ENCODE measurements around the gene GTF2A2.
"Not testable (repeated sequence)": the region's sequence is repeated elsewhere in the genome, so short reads cannot be mapped to it uniquely, and the experiment has no call there.

The GTF2A2 gene, protein sequence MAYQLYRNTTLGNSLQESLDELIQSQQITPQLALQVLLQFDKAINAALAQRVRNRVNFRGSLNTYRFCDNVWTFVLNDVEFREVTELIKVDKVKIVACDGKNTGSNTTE

DNA sequence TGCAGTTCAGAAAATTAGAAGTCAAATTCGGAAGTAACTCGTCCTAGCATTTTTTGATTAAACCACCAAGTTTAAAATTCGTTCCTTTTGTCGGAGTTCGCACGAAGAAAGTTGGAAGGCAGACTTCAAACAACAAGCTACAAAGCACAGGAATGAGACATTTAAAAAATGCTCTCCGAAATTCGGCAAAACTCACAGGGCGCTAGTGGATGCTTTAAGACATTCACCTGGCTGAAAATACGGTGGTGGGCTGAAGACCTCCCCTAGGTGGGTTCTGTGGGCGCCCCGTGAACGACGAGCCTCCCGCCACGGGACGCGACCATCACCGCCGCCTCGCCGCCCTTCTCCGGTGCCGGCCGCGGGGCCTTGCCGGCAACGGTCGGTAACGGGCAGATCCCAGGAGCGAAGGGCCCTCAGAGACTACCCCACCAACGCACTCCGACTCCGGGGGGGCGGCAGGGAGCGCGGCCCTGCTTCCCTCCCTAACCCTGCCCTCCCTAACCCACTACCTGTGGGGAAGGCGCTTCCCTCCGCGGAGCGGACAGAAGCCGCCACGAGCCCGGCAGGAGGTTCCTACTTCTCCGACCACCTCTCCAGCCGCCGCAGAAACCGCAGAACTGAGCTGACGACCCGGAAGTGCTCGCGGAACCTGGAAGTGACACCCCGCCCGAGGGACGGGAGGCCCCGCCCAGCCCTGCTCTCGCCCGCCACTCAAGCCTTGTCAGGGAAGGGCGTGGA is at the start of gene GTF2A2:
GTF2A2 (minus strand) TSS at position 619 of the 738 bp plus-strand sequence. CDS start 5,238 bp downstream, outside the sequence.
- no peak for FAIRE-seq

DNA sequence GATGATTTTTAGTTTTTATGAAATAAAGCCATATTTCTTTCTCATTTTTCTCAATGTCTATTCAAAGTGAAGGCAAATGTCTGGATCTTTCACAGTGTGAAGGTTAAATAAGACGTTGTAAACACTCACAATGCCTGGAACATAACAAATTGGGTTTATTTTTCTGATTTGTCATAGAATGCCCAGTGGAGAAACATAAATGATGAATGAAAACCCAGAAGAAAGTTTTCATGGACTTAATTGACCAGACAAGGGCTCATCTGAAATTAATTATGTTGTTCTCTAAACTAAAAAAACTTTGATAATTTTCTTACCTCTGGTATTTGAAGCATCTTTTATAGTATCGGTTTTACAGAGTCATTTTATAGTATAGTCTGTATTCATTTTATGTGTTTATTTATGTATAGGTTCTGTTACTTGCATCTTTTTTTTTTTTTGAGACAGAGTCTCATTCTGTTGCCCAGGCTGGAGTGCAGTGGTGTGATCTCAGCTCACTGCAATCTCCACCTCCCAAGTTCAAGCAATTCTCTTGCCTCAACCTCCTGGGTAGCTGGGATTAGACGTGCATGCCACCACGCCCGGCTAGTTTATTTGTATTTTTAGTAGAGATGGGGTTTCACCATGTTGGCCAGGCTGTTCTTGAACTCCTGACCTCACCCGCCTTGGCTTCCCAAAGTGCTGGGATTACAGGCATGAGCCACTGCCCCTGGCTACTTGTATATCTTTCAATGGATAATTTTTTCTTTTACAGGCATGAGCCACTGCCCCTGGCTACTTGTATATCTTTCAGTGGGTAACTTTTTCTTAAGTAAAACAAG is 46.9 kb upstream of the GTF2A2 start:
- FAIRE-seq: peak; percentile 85

DNA sequence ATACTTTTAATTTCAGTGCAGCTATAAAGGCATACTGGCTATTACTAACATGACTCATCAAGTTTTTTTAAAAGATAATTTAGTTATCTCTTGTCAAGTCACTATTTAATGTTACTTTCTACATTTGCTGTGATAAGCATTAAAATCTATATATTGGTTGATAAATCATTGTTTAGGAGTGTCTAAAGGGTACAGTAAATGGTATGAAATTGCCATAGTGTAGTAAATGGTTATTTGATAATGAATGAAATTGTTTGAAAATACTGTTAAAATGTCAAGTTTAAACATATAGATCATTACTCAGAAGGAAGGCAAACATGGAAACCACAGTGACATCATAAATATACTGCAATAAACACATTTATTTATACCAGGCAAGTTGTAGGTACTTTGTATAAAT is 45.0 kb upstream of the GTF2A2 start:
- FAIRE-seq: peak; percentile 71

DNA sequence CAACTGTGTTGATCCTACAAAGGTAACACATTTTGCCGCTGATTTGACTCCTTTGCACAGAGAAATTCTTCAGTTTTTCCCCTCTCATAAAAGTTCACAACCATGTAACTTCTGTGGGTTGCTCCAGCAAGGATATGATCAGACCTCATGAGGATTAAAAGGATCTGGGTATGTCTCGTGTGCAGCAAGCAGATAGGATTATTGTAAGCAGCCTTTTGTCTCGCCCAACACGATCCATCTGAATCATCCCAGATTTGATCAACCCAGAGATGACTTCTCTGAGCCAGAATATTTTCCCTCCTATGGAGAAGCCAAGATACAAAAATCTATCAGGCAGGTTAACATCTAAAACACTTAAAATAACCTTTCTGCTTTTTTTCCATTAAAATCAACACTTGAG is 44.6 kb upstream of the GTF2A2 start:
- FAIRE-seq: no peak

DNA sequence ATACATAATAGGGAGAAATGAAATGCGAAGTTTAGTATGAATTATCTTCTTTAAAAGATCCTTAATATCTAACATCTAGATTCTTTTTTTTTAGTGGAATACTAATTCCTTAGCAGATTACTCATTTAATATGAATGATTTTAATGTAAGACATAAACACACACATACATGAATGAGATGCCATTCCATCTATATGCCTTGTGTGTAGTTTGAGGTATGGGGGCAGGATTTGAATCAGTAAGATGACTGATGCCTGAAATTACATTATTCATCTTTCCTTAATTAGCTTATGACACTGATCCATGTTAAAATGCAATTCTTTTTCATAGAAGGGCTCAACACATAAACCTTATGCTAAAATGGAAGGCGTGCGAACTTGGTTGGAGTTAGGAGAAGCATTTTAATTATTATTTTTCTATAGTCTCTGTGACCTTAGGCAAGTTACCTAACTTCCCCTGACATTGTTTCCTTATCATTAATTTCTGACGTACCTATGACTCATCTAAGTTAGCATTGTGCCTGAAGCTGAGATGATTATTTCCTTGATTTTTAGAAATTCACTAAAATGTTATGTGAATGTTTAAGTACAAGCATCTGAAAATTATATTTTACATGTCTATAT is 42.6 kb upstream of the GTF2A2 start:
- FAIRE-seq: no peak

DNA sequence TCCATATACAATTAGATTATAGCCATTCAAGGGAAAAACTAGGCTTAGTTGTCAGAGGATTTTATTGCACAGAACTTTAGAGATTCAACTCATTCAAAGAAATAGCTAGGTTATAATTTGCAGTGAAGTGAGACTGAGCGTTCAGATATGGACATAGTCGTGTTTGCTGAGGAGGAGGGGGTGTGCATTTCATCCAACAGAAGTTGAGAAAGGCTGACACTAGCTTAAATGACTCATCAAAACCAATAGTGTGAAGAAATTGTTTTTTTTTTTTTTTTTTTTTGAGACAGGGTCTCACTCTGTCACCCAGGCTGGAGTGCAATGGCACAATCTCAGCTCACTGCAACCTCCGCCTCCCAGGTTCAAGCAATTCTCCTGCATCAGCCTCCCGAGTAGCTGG is 40.8 kb upstream of the GTF2A2 start:
- not testable (repeated sequence) for FAIRE-seq

DNA sequence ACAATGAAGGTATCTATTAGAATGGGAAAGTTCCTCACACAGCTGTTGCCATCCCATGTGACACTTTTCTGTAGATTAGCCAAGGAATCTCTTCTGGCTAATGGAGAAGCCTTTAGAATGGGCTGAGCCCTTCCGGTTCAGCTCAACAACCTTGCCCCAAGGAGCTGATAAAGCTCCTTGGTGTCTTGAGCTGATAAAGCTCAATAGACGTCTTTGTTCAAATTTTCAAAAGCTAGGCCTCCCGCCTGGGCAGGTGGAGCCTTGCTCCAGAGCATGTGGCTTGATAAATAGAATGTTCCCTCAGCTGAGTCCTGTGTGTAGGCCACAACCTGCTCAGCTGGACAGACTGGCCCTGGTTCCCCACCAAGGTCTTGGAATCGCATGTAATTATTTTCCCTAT is 39.0 kb upstream of the GTF2A2 start:
- FAIRE-seq: no peak

DNA sequence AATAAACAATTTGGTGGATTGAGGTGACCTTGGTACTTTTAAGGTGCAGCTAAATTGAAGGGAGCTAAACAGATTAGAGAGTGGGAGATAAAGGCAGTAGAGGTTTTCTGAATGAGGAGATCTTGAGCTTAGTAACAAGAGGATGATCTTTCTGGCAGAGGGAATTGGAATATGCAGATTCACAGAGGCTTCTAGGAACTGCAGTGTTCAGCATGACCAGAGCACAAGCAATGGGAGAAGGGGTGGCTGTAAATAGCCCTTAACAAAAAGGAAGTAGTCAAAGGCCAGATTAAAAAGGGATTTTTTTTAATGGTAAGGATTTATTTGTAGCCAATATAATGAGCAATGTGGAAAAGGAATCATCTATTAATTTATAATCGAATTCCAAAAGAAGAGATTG is 37.5 kb upstream of the GTF2A2 start:
- FAIRE-seq: no peak

DNA sequence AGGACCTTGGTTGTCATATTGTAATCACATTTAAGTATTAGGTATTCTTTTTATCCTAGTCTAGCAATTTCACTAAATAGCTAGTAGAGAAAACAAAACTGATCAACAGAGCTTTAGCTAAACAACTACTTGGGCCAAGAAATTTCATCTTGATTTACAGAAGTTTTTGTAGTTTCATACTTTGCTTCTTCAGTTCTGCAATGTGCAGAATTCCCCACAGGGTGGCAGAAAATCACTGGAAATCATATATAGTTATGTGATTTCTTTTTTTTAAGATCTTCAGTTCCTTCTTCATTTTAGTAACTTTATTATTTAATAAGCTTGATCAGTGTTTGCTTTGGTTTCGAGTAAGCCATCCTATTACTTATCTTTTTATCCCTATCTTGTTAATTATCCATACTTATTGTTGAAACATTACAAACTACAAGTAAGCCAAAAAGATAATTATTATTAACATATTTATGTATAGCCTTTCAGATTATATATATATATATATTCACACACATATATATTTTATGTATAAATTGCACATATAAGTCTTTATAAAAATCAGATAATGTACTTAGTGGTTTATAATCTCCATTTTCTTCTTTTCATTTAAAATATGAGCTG is 34.0 kb upstream of the GTF2A2 start:
- FAIRE-seq: peak; percentile 65

DNA sequence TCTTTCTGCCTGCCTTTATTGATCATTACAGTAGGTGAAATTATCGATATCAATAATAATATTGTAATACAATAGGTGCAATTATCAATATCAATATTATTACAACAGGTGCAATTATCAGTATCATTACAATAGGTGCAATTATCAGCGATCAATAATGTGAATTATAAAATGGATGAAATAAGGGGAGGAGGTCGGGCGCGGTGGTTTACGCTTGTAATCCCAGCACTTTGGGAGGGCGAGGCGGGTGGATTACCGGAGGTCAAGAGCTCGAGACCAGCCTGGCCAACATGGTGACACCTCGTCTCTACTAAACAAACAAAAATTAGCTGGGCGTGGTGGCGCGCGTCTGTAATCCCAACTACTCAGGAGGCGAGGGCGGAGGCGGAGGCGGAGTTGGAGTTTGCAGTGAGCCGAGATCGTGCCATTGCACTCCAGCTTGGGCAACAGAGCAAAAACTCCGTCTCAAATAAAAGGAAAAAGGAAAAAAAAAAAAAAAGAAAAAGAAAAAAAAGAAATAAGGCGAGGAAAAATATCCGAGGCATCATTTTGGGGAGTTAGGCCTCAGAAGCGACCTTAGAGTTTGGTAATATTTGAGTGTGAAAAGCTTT is 32.4 kb upstream of the GTF2A2 start:
- no peak for FAIRE-seq

DNA sequence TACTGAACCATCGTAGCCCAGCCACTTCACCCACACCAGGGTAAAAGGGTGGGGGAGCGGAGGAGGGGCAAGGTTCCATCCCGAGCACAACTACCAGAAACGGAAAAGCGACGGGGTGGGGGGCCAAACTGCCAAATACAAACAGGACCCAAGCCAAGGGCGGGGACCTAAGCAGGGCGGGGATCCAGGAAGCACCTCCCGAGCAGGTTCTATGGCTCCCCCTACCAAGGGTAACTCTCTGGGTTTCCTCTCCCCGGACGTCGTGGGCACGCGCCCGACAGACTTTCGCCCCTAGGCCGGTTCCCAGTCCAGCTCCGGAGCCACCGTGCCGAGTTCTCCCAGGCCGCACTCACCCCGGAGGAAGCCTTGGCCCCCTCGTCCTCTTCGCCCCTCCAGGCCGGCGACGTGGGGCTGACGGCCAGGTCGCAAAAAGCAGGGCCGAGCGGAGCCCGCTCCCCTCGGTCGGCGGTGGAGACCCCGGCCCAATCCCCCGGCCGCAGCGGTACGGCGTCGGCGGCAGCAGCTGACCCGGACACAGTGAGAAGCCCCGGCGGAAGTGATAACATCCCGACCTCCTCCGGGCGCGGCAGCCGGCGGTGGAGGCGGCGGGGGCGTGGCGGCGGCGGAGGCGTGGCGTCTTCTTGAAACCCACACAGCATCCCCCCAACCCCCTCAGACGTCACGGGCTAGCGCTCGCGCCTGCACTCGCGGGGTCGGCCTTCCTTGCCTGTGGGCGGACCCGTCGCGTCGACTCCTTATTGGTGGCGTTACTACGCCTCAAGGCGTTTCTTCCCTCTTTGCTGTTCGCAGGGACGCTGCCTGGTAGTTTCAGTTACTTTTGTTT is 31.7 kb upstream of the GTF2A2 start, which contains the start of gene BNIP2:
BNIP2 (minus strand) TSS at position 539 of the 844 bp plus-strand sequence. CDS start 6,863 bp downstream, outside the sequence.
- FAIRE-seq: peak; percentile 83

DNA sequence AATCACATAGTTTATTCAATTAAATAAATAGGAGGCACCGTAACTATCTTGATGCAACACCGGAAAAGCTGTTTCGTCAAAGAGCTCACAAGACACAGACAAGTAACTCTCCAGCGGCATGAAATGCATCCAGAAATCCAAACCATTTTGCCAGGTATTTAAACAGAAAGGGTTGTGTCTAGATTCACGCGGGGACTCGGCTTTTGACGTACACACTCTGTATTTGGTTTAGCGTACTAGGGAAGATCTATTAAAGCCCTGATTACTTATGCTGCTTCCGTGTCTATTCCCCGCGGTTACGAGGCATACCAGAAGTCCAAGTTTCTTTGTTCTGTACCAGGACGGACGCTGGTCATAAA is 31.1 kb upstream of the GTF2A2 start:
- no peak for FAIRE-seq

DNA sequence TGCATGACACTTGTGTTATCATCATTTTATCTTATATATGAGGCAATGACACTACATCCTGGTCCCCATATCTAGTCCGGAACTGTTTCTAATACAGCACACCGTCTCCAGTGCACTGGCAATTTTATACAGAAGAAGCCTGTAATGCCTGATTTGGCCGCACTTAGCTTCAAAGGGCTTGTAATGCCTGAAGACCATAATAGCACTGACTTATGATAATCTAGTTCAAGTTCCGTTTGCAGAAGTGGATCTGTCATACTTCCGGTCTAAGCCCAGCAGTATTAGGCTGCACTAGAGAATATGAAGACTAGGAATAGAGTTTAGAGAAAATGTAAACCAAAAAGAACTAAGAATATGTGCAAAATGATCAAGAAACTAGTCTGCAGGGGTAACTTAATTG is 30.5 kb upstream of the GTF2A2 start:
- FAIRE-seq: no peak

DNA sequence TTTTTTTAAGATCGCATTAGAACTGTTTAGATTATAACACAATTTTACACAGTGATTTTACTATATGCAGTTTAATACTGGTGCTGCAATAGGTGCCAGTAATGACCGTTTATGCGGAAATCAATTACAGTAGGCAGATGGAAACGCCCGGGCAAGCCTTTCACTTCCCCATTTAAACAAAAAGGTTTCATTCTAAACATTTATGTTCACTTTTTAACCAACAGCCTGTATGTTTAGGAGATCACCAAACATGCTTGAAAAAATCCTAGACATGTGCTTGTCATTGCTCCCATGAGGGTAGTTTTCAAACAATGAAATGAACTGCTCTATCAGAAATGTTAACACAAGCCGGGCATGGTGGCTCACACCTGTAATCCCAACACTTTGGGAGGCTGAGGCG is 29.1 kb upstream of the GTF2A2 start:
- FAIRE-seq: no peak

DNA sequence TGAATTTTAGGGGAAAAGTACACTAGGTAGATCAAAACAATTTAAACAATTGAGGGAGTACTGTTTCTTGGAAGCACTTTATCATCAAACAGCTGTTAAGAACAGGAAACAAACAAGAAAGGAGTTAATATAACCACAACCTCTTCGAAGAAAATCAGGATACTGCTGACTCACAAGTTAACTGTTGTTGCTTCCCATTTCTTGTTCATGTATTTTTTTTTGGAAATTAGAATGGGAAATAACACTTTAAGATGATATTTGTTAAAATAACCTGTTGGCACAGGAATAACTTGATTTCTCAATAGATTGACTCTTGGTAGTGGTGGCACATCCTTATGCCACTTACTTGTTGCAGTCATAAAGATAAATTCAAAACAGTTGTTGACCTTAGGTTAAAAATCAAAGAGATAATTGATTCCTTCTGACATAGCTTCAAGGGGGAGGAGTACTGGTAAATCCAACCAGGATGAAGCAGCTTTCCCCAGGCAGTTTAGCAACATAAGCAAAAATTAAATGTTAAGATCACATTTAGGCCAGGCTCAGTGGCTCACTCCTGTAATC is 28.5 kb upstream of the GTF2A2 start:
- no peak for FAIRE-seq

DNA sequence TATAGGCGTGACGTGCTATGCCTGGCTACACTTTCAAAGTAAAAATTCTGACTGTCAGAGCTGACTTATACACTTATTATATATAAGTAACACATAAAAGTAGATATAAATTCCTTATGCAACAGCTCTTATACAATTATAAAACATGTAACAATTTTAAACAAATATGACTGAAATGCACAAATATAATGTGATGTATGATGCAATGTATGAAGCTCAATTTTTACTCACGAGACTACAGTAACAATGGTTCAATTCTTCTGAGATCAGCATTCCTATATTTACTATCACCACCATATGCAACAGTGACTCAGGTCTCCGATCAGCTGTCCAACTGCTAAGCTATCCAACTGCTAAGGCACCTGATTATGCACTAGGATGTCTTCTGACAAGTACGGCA is 23.6 kb upstream of the GTF2A2 start:
- FAIRE-seq: no peak

DNA sequence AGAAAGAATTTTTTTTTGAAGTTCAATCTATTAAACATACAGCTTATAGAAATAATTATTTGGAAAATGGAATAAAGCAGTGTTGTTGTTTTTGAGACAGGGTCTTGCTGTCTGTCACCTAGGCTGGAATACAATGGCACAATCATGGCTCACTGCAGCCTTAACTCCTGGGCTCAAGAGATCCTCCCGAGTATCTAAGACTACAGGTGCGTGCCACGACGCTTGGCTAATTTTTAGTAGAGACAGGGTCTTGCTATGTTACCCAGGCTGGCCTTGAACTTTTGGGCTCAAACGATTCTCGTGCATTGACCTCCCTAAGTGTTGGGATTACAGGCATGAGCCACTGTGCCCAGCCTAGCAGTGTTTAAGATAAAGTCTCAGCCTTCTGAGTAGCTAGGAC is 23.0 kb upstream of the GTF2A2 start:
- no peak for FAIRE-seq

DNA sequence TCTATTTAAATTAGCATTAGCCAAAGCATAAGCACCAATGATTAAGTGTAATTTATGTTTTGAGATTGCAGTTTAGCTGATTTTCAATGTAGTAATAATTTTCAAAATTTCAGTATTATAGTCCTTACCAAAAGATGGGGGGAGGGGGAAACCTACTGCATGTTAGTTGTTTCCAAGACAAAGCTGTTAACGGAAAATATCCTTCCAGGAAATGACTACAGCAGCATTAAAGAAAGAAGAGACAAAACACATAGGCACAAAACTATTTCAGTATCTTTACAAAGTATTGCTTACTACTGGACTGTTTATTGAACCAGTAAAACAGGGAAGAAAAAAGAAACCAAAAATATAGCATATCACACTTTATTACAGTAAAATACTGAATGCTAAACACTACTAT is 21.3 kb upstream of the GTF2A2 start:
- no peak for FAIRE-seq

DNA sequence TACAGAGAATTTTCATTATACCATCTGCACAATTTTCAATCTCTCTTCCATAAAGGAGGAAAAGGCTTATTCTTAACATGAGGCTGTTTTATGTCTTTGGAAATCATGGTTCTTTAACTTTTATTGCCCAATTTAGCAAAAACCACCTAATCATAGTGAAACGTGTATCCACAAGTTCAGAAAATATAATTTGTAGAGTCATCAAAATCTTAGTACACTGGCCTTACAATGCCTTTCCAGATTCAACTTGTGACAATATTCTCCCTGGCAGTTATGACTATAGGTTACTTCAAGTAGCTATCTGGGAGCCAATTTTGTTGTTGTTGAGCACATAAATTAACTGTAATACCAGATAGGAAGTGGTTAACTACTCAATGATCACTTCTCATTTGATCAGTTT is 20.9 kb upstream of the GTF2A2 start:
- FAIRE-seq: no peak

DNA sequence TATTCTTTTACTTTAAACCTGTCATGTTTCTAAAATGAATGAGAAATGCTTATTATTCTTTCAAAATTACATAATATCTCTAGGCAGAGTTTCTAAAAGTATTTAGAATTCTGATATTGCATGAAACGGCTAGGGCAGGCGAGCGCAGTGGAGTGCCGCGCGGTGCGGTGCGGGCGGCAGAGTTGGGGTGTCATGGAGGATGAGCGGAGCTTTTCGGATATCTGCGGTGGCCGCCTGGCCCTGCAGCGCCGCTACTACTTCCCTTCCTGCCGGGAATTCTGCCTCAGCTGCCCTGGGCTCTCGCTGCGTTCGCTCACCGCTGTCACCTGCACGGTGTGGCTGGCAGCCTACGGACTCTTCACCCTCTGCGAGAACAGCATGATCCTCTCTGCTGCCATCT is 19.2 kb upstream of the GTF2A2 start:
- FAIRE-seq: no peak

DNA sequence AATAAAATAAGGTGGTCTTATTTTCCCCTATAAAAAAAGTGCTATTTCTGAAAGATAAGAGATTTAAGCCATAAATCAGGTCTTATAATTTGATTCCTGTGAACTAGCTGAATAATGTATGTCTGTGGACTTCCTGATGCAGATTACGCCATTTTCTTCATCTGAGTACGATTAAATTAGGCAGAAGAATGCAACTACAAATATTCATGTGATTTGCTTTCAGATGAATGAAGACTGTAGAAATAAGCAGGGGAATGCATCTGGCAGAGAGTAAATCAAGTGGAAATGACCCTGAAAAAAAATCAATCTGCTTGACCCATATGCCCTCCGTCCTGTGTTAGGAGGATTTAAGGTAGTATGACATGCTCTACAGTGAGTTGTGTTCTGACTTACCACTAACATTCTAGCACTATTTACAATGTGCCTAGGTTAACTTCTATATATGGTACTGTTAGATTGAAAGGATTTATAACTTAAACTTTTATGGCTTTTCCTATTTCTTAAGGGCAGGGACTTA is 17.1 kb upstream of the GTF2A2 start:
- no peak for FAIRE-seq
